Kidney tubule cell (primary cell): ENCODE data around the gene ADD3.
"Not testable (repeated sequence)": the region's sequence is repeated elsewhere in the genome, so short reads cannot be mapped to it uniquely, and the experiment has no call there.

Experiments used
- DNase-seq: peaks from one replicate; pipeline ENCODE4 v3.0.0-alpha.2; 2018; ENCODE audit warnings: low spot score

Gene ADD3

DNA sequence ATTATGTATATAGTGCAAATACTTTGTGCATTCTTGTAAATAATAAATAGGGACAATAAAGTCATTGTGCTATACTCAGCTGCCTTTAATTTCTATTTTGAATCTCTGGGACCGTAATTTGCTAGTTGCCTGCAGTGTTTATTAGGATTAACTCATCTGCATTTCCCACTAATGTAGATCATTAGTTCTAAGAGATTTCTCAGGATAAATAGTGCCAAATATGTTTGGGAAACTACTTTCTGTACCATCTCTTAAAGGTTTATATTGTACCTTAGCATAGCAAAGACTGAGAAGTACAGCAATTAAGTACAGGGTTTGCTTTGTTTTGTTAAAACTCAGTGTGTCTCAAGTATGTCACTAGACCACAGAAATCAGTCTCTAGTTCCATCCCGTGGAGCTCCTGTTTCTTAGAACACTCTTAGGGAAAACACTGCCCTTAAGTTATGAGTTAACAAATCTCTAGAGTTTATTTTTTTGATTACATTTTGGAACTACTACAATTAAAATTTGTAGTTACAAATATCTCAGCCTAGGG lies 26.0 kb downstream of the ADD3 start:
- DNase-seq: no peak

DNA sequence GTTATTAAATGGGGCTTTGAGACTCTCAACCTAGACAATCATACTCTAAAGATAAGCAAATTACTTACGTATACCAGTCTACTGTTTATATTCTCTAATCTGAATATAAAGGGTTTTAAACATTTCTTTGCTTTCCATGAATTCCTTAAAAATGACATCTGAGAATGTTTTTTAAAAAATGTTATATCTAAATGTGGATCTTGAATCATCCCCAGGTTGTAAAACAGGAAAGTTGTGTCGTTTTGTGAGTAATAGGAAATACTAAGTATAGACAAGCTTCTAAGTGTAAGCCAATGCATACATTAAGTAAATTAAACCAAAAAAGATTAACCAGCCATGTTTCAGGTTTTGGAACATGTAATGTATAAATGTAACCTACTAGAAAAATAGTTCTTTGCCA lies 26.8 kb downstream of the ADD3 start:
- DNase-seq: no peak

DNA sequence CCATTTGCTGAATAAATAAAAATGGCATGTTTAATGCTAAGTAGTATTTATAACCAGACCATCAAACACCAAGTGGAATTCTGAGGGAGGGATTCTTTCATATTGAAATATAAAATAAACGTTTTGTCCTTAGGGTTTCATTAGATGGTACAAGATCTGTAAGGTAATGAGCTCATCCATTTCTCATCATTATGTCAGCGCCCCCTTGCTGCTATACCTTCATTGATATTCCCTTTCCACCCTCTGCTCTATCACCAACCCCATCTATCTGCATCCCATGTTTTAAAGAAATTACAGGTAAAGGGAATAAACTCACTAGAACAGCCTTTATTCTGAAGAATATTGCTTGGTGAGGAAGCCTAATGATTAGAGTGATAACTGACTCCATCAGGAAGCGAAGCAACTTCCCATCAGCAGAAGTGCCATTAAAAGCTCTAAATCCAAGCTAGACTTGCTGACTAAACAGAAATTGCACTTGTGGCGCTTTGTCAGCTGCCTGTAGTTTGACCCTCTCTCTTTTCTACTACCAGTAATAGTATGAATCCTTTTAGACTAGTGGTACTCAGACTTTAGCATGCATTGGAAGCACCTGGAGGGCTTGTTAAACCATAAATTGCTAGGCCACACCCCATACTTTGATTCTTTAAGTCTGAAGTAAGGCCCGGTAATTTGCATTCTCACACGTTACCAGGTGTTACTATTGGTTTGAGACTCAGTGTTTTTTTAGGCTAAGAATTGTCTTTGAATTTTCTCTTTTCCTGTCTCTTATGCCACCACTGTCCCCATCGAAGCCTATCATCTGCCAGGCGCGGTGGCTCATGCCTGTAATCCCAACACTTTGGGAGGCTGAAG lies 27.5 kb downstream of the ADD3 start:
- no peak for DNase-seq

DNA sequence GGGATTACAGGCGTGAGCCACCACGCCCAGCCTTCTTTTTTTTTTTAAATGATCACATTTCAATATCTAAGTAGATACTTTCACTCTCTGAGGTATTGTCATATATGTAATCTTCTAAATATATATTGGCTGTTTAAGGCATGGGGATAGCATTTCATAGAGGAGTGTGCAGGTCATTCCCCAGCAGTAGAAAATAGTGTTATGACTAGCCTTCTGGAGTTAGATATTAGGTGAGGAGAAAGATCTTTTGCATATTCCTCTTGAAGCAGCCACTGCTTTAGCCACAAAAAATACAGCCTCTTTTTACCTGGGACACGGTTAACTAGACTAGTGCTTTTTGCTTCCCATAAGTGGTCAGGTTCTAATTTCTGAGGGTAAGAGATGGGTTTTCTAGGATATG lies 28.9 kb downstream of the ADD3 start:
- no peak for DNase-seq

DNA sequence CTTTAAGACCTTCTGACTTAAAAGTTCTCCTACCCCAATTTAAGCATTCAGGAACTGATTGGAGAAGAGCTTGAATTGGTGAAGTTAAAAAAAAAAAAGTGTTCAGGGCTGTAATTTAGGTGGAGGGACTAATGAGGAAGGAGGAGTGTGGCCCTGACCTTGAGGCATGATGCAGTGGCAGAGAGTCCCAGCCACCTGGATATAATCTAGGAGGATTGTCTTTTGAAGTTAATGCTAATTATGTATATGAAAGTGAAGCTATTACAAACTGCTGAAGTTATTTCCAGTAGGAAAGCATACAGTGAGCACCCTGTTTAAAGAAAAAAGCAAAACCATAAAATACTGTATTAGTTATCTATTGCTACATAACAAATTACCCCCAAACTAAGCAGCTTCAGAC lies 31.5 kb downstream of the ADD3 start:
- no peak for DNase-seq

DNA sequence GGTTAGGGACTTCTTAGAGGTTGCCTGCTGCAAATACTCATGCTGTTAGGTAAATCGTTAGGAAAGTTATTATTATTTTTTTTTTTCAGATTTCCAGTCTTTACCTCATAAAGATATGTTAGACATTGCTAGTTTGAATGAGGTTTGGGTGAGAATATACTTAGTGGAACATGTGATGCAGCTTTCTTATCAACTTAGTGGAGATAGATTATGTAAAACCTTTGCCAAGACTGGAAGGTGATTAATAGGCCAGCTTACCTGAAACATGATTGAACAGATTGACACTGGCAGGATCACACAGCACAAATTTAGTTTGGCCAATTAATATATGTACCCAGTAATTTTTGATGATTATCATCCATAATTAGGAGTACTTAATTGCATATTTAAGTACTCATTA lies 32.3 kb downstream of the ADD3 start:
- DNase-seq: no peak

DNA sequence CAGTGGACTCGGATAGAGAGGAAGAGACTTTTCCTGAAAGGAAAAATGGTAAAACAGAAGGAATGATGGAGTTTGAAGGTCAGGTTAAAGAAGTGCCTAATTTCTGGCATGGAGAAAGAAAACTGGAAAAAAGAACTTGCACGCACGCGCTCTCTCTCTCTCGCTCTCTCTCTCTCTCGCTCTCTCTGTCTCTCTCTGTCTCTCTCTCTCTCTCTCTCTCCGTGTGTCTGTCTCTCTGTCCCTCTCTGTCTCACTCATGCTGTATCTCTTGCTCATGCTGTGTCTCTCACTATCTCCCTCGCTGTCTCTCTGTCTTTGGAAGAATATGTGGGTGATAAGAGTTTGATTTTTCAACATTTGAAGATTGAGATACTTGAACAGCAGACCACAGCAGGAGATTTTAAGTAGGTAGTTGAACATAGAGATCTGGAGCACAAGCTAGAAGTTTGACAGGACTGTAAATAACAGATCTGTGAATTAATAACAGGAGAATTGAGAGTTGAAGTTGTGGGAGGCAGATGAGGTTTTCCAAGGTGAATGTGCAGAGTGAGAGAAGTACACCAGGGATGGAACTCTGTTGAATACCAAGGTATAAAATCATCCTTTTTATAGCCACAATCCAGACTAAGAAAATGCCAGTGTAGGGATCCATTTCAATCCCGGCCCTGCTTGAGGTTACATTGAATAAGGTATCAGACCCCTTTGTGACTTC lies 33.1 kb downstream of the ADD3 start:
- DNase-seq: peak; percentile 89

DNA sequence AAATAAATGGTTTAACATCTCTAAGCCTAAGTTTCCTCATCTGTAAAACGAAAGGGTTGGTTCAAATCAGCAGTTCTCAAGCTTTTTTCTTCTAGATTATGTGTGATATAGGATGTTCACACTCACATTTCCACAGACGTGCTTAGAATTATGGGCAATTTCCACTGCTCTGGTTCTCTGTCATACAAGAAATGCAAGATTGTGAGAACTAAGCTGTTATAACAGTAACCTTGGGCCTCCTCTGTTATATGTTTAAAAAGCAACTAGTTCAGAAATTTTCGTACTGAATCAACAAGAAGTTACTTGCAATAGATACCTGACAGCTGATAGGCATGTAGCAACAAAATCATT lies 33.7 kb downstream of the ADD3 start:
- no peak for DNase-seq

DNA sequence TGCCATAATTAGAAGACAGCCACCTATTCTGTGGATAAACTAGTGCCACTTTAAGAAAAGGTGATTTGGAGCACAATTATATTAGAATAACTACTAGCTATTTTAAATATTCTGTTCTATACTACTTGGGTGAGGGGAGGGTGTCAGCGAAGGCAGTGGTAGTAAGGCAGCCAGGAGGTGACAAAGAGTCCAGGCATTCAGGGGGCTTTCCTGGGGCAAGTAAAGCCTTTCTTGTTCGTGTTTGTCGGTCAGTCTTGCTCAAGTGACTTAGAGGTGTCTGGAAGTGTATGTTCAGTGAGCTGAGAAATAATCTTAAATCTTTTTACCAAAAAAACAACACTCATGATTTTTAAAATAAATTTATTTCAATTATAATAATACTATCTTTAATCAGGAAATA lies 34.4 kb downstream of the ADD3 start:
- peak; percentile 92 for DNase-seq

DNA sequence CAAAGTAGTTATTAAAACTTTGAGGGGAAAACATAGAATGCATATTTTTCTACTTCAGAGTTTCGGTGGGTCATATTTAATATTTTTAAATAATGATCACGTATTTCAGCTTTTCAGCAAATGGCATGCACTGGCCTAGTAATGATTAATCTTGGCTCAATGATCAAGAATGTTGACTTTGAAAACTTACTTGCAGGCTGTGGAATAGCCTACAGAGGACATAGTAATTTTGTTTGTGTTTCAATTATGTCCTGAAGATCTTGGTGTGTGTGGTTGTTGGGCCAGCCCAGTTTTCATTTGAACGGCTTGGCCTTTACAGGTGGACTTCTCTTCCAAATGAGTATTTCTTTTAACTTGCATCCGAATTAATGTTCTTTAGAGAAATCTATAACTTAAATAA lies 35.1 kb downstream of the ADD3 start:
- DNase-seq: peak; percentile 79

DNA sequence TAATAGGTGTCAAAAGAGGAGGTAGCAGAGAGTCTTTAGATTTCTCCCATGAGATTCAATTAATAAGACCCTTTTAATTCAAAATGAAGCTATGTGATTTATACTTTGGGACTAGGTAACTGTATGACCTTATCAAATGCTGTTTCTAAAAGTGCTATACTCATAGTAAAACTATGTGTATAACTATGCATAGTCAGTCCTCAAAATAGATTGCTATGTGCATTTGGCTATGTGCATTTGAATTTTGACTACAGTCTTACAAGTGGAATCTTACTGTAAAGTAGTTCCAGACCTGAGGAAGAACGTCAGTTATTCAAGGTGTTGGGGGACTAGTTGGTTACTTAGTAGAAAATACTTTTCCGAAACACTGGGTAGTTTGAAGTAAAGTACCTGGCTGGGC lies 36.9 kb downstream of the ADD3 start:
- no peak for DNase-seq

DNA sequence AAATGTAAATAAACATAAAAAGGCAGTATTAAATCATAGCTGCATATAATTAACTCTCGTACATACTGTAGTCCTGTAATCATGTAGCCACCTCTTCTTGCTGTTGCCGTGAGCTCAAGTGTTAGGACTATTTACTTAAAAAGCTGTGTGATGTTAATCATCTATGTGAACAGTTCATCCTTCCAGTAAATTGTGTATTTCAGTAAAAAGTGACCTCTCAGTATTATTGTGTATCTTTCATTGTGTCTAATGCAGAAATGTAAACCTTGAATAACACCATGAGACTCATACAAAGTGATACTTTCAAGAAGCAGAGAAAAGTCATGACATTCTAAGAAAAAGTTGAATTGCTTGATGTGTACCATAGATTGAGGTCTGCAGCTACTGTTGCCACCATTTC lies 38.0 kb downstream of the ADD3 start:
- no peak for DNase-seq

DNA sequence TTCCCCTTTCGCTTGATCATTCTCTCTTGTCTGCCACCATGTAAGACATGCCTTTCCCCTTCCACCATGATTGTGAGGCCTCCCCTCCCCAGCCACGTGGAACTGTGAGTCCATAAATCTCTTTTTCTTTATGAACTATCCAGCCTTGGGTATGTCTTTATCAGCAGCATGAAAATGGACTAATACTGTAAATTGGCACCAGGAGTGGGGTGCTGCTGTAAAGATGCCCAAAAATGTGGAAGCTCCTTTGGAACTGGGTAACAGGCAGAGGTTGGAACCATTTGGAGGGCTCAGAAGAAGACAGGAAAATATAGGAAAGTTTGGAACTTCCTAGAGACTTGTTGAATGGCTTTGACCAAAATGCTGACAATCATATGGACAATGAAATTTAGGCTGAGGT lies 40.4 kb downstream of the ADD3 start:
- DNase-seq: not testable (repeated sequence)

DNA sequence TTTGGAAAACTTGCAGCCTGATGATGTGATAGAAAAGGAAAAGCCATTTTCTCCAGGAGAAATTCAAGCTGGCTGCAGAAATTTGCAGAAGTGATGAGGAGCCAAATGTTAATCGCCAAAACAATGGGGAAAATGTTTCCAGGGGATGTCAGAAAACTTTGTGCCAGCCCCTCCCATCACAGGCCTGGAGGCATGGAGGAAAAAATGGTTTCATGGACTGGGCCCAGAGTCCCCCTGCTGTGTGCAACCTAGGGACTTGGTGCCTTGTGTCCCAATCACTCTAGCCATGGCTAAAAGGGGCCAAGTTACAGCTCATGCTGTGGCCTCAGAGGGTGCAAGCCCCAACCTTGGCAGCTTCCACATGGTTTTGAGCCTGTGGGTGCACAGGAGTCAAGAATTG lies 41.0 kb downstream of the ADD3 start:
- DNase-seq: no peak

DNA sequence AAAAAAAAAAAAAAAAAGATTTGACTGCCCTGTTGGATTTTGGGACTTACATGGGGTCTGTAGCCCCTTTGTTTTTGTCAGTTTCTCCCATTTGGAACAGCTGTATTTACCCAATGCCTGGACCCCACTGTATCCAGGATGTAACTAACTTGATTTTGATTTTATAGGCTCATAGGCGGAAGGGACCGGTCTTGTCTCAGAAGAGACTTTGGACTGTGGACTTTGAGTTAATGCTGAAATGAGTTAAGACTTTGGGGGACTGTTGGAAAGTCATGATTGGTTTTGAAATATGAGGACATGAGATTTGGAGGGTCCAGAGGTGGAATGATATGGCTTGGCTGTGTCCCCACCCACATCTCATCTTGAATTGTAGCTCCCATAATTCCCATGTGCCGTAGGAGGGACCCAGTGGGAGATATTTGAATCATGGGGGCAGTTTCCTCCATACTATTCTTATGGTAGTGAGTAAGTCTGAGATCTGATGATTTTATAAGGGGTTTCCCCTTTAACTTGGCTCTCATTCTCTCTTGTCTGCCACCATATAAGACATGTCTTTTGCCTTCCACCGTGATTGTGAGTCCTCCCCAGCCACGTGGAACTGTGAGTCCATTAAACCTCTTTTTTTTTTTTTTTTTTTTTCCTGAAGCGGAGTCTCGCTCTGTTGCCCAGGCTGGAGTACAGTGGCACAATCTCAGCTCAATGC lies 42.3 kb downstream of the ADD3 start:
- DNase-seq: not testable (repeated sequence)

DNA sequence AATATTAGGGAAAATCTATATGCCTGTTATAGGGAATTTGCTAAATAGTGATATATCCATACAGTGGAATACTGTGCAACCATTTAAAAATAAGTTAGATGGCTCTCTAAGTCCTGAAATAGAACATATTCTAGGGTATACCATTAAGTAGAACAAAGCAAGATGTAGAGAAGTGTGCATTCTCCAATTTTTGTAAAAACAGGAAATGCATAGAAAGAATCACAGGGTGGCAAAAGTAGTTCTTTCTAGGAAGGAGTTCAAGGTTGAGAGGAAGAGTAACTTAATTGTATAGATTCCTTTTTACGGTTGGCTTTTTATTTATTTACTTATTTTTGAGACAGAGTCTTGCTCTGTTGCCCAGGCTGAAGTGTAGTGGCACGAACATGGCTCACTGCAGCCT lies 43.7 kb downstream of the ADD3 start:
- DNase-seq: no peak

DNA sequence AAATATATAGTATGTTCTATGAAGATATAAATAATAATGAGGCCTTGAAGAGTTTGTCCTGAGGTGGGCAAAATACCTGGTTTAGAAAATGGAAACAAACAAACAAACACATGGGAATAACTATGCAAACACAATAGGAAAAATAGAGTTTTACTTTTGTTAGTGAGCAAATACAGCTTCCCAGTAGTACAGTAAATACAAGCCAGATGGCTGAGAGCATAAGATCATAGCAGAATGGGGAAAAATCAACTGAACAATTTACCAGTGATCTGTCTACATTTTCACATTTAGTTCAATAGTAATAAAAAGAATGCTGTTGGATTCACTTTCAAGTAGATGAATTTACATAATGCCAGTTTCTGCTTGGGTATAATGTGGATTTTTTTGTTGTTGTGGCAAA lies 45.1 kb downstream of the ADD3 start:
- no peak for DNase-seq

DNA sequence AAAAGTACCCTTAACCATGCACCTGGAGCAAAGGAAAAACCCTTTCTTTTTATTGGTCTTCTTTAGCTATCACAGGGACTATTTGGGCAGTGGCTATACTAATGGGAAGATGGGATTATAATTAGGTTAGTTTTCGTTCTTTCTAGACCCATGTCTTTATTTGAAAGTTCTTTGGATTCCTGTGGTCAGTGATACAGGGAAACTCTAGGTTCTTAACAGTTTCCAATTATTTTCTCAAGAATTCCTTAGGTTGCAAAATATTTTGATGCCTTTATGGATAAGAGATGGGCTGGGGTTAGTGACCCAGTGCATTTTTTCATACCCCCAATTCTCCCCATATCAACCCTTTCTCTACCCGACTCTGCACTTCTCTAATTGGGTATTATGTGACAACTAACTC lies 49.0 kb downstream of the ADD3 start:
- no peak for DNase-seq

DNA sequence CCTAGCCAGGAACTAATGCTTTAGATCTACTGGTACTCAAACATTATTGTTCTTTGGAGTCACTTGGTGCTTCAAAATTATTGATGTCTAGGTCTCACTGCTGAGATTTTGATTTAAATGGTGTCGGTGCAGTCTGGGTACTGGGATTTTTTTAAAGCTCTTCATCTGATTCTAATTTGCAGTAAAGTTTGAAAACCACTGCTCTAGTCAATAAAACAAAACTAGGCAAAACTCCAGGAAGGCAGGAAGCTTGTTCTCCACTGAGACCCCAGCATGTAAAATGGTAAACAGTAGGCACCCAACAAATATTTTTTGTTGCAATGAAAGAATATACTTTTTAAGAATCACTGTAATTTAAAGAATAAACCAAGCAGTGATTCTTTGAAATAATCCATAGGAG lies 49.7 kb downstream of the ADD3 start:
- no peak for DNase-seq

DNA sequence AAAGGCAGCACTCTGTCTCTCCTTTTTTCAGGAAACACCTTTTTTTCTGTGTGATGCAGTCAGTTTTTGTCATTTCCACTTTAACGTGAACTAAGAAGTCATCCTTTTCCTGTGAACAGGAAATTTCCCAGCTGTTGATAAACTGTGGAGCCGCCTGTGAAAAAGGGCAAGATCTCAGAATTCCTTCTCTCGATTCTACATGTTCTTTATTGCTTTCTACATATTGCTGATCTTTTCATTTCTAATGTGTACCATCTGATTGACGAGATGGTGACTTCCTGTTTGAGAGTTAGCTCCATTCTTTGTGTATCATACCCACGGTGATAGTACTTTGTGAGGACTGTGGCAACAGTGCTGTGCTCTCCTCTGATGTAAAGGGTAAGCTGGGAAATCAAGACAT lies 50.4 kb downstream of the ADD3 start:
- no peak for DNase-seq

DNA sequence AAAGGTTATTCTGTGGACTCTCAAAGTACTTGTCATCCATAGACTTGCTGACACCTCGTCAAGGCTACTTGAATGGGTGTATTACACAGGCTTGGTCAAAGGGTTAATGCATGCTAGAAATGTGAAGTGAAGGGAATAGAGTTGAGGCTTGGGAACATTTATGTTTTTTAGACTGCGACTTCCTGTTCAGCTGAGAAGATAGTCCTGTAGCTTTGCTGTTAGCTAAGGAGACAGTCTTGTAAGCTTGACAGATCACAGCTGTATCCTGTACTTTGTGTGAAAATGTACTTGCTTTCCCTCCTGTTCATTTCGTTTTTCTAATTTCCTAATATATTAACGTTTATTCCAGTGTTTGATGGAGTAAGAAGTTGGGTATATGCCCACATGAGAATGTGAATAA lies 52.1 kb downstream of the ADD3 start:
- no peak for DNase-seq

DNA sequence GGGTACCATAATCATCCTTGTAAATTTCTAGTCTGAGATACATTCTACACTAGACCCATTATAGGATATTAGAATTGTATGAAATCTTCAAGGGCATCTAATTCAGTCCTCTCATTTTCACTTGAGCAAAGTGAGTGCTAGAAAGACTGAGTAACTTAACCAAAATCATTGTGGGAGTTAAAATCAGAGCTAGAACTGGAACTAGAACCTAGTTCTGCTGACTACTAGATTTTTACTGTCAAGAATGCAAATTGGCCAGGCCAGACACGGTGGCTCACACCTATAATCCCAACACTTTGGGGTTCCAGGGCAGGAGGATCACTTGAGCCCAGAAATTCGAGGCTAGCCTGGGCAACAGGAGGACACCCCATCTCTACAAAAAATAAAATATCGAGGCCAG lies 53.9 kb downstream of the ADD3 start:
- no peak for DNase-seq

DNA sequence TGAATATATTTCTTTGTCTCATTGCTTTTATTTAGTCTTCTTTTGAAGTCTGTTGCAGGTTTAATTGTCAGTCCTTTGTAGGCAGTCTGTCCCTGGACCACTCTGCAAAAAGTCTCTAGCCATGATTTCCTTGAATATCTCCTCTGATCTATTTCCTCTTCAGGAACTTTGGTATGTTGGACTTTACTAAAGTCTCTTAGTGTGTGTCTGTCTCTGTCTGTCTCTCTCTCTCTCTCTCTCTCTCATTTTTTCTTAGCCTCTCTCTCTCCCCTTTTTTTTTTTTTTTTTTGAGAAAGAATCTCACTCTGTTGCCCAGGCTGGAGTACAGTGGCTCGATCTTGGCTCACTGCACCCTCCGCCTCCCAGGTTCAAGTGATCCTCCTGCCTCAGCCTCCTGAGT lies 57.5 kb downstream of the ADD3 start:
- DNase-seq: no peak
